Mucosa of descending colon (tissue), 3 donors: Measurements from ENCODE around the gene PSG3. TPM values are rescaled to one million over a fixed set of nuclear protein-coding genes. Genes with fewer than 3 reads are reported as not detected.
"Not testable (repeated sequence)": the region's sequence is repeated elsewhere in the genome, so short reads cannot be mapped to it uniquely, and the experiment has no call there.

Experiments used
- ATAC-seq: fragments of 200-7000 bp; cut with Tn5 transposase; one replicate; pipeline ENCODE4 v1.9.1; 2020; ENCODE audit warnings: mild to moderate bottlenecking, moderate library complexity
- DNase-seq, 3 donors: peaks; one replicate each; pipeline ENCODE4 v3.0.0-alpha.2; 2020
- H3K36me3 ChIP-seq: fragments of 200-600 bp; one replicate; pipeline ENCODE4 v1.8.0; 2021; ENCODE audit warnings: low read depth, mild to moderate bottlenecking
- H3K4me1 ChIP-seq: fragments of 200-600 bp; one replicate; pipeline ENCODE4 v1.8.0; 2021; ENCODE audit warnings: low read depth, mild to moderate bottlenecking
- H3K4me3 ChIP-seq: fragments of 200-600 bp; one replicate; pipeline ENCODE4 v1.8.0; 2021; ENCODE audit warnings: mild to moderate bottlenecking
- H3K9me3 ChIP-seq: fragments of 200-600 bp; one replicate; pipeline ENCODE4 v1.8.0; 2021; ENCODE audit warnings: mild to moderate bottlenecking
- CTCF ChIP-seq: fragments of 200-600 bp; IDR thresholded peaks from one replicate; pipeline ENCODE4 v1.8.0; 2022; ENCODE audit warnings: antibody characterized with exemption, mild to moderate bottlenecking
- intact Hi-C, 2 donors: fragments of 100-400 bp; cut with DNase I in 1 of 2; cut with micrococcal nuclease in 1 of 2; formaldehyde crosslinking; loops; one replicate each; pipeline versions ENCODE4 v1.11.0 to v1.11.1; 2022; cut with DNase I, micrococcal nuclease
- total RNA-seq, 3 donors: library from RNA; stranded (reverse); fragmentation: NEBNext Ultra II Directional in 2 of 3; extraction: Animal tissue kit (Norgen Biotek cat#: 25700) in 2 of 3; gene quantifications; one replicate each; pipeline versions ENCODE4 v1.2.1 to v1.2.4, GENCODE V29; 2021 to 2023
- donor health status: DM: no; HTN: no; CAD: no; lungs with moderate emphysema.
- donor health status: DM: no; HTN: no; CAD: no.
- donor health status: DM: no; HTN: yes; CAD: no.

Gene PSG3
- total RNA-seq, 3 donors from 2014 or later = not detected

DNA sequence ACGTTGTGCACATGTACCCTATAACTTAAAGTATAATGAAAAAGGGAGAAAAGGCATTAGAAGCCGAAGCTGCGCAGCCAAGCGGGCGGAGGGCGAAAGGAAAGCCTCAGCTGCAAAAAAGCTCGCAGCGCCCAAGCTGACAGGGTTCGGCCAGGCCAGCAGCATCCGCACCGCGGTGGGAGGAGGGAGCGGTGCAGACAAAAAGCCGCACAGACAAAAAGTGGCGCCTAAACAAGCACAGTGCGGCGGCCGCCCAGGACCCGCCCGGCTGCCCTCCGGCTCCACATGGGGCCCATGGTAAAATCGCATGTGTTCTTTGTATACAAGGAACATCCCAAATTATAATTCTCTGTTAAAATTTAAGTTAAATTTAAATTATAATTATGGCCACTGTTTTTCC, 42.4 kb downstream of the PSG3 start:
- no peaks in the 10 kb centered on the region for H3K9me3 ChIP-seq
- no peak for DNase-seq
- no peak overlapping the region for H3K4me3 ChIP-seq
- no peak for TF ChIP-seq CTCF
- intact Hi-C loops = no loop called here
- no peak for ATAC-seq
- no peaks in the 10 kb centered on the region for H3K36me3 ChIP-seq
- no peaks in the 10 kb centered on the region for H3K4me1 ChIP-seq

DNA sequence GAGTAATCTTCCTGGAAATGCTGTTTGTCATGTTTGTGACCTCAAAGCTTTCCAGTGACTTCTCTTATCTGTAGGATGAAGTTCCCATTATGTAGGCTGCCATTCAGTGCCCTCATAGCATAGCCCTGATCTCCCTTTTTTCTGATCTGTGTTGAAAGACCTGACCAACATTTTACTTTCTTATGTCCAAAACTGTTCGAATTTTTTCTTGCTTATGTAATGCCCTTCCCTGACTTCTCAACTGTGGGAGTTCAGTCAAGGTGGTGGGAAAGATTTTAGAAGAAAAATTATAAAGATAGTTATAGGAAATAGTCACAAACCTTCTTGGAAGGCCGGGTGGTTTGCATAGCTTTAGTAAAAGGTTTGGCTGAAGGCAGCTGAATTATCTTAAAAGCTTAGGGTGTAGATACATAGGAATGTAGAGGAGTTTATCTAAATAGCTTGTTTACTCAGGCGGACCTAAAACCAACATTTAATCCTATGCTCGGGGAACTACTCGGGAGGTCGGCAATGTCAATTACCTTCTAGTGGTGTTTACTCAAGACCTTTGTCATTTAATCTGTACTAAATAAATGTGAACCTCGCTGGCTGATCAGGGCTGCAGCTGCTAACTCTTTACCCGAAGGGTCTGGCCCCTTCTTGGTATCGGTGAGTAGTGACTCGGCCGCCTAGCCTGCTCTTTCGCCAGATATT, 44.3 kb downstream of the PSG3 start:
- H3K4me1 ChIP-seq = no peaks in the 10 kb centered on the region
- intact Hi-C loops = no loop called here

DNA sequence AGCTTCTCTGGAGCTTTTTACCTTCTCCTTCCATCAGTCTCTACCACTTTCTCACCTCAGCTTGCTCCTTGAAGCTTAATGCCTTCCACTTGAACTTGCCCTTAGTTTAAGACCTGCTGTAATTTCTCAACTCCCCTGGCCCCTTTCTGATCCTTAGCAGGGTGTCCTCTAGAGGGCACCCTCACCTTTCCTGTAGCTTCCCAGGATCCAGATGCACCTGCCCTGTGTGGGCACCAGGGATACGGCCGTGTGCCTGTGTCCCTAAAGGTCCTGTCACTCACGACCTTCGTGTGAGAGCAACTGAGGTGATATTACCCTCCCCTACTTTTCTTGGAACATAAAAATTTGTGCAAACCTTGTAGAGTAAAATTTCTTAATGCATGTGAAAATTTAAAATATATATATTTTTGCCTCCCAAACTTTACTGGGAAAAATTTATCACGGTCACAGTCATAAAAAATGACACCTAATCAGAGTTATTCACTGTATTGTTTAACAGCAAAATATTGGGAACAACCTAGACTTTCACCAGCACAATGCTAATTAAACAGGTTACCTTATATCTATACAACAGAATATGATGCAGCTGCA, 46.4 kb downstream of the PSG3 start:
- ATAC-seq (peak; percentile 36), DNase-seq (peak in 1 of 3 donors; percentile 9)
- no peak for TF ChIP-seq CTCF
- no peaks in the 10 kb centered on the region for H3K36me3 ChIP-seq
- H3K9me3 ChIP-seq = no peaks in the 10 kb centered on the region
- no peaks in the 10 kb centered on the region for H3K4me1 ChIP-seq
- no peak overlapping the region for H3K4me3 ChIP-seq
- intact Hi-C loops = no loop called here

More for the DNA sequence above, 44.3 kb downstream of the PSG3 start:
- no peak for TF ChIP-seq CTCF
- Histone ChIP-seq H3K9me3 (no peaks in the 10 kb centered on the region), H3K36me3 (no peaks in the 10 kb centered on the region), H3K4me3 (no peak overlapping the region)
- DNase-seq (no peak), ATAC-seq (no peak)

- no peak for TF ChIP-seq CTCF
- Histone ChIP-seq H3K9me3 (peaks cover 27% of the 10 kb centered on the region), H3K36me3 (no peaks in the 10 kb centered on the region), H3K4me1 (no peaks in the 10 kb centered on the region), H3K4me3 (no peak overlapping the region)
- intact Hi-C loops = no loop called here
- DNase-seq (peak in 1 of 3 donors; percentile 24), ATAC-seq (no peak)
These were observed 56.3 kb downstream of the PSG3 start for GRCh38 chr19:42683917-42684513.

DNA sequence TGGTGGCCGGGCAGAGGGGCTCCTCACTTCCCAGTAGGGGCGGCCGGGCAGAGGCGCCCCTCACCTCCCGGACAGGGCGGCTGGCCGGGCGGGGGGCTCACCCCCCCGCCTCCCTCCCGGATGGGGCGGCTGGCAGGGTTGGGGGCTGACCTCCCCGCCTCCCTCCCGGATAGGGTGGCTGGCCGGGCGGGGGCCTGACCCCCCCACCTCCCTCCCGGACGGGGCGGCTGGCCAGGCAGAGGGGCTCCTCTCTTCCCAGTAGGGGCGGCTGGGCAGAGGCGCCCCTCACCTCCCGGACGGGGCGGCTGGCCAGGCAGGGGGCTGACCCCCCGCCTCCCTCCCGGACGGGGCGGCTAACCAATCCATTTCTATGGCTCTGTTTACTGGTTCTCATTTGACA, 64.0 kb downstream of the PSG3 start:
- DNase-seq, H3K4me1 ChIP-seq, ATAC-seq, intact Hi-C loops, H3K36me3 ChIP-seq, H3K9me3 ChIP-seq, H3K4me3 ChIP-seq: not testable (repeated sequence)

DNA sequence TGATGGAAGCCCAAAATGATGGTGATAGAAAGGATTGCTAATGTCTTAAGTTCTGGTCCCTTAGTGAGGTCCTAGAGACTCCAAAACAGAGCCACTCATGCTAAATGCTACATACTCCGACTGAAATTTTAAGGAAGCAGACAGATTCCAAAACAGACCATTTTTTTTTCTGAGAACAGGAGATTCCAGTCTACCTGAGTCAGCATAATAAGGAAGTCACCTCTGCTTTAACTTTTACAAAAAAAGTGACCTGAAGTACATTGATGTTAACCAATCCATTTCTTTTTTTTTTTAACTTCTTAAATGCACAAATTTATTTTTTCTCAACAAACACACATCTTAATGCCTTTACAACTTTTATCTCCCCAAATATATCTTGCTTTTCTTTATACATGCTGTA, 65.7 kb downstream of the PSG3 start:
- DNase-seq, H3K4me3 ChIP-seq, H3K4me1 ChIP-seq, H3K36me3 ChIP-seq, intact Hi-C loops, ATAC-seq, H3K9me3 ChIP-seq: not testable (repeated sequence)

Other genes with a start within 250 kb of the PSG3 start
- 1,000 to 10,000 TPM in 2 of 3 donors, 100 to 1,000 TPM in 1; 591 to 2,323 (median 1,343) TPM for gene CEACAM1, start 212.0 kb downstream of the PSG3 start, total RNA-seq
- gene CEACAM8, start 145.6 kb downstream of the PSG3 start, total RNA-seq = 1 to 10 TPM in 2 of 3 donors, under 1 TPM in 1; 0.32 to 5.1 (median 1.1) TPM
- gene PSG8, start 25.2 kb upstream of the PSG3 start, total RNA-seq = not detected
- not detected for gene PSG1, start 139.2 kb upstream of the PSG3 start, total RNA-seq
- gene PSG6, start 177.4 kb upstream of the PSG3 start, total RNA-seq = not detected
- gene PSG7, start 196.7 kb upstream of the PSG3 start, total RNA-seq = not detected